Measurements from ENCODE around the gene TEDC1.

TEDC1 gene

DNA sequence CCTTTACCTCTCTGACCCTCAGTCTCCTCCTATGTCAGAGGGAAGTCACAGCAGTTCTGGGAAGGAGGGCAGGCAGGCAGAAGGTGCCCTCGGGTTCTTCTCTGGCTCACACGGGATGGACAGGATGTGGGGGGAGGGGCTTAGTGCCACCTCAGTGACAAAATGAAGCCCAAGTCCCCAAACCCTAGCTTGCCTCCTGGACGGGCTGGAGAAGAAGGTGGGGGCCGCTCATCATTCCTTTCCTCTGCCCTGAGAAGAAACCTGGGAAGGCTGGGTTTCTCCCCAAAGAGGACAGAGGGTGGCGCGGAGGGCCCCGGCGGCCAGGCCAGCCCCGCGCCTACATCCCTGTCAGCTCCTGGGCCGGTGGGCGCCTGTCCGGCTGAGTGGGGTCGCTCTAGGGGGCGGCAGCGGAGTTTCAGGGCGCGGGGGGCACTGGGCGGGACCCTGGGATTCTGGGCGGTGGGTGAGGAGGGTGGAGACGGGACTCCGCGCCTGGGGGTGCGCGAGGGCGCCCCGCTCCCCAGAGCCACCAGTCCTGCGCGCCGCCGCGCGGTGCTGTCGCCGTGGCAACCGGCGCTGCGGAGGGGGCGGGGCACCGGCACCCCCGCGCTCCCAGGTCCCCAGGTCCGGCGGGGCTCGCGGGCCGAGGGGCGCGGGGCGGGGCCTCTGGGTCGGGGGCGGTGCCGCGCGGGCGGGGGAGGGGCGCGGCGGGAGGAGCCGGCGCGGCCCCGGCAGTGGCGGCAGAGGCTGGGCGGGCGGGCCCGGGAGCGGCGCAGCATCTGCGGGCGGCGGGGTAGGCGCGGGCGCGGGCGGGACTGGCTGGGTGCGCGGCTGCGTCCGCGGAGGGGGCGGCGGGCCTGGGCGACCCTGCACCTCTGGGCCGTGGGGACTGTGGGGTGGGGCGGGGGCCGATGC, 35.1 kb downstream of the TEDC1 start, which contains the start of gene TMEM121:
TSS of gene TMEM121 (plus strand) at position 723 of the 915 bp plus-strand sequence. CDS start 2,252 bp downstream, outside the sequence.
- DNase-seq (ENCODE audit: low read depth in 2 of 2) = no peak

DNA sequence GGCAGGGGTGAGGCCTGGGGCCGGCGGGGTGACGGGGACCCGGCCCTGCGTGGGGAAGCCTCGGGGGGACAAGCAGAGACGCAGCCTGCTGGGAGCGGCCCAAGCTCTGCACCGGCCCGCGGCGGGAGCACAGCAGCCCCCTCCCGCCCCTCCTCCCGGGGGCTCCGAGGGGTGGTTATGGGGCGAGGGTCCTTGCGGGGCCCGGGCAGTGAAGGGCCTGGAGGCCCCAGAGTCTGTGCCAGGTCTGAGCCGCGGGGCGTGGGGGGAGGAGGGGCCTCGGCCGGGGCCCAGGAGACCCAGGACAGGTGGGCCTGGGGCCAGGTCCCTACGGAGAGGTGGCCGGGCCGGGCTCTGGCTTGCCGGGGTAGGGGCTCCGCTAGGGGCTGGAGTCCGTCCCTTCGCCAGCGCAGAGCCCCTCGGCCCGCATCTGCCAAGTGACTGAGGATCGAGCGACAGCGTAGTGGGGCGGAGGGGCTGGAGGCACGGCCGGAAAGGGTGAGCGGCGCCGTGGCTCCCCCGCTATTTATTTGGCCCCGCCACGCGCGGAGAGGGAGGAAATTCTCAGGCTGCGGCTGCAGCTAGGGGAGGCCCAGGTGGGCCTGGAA, 35.8 kb downstream of the TEDC1 start:
- no peak for DNase-seq (ENCODE audit: low read depth in 2 of 2)

DNA sequence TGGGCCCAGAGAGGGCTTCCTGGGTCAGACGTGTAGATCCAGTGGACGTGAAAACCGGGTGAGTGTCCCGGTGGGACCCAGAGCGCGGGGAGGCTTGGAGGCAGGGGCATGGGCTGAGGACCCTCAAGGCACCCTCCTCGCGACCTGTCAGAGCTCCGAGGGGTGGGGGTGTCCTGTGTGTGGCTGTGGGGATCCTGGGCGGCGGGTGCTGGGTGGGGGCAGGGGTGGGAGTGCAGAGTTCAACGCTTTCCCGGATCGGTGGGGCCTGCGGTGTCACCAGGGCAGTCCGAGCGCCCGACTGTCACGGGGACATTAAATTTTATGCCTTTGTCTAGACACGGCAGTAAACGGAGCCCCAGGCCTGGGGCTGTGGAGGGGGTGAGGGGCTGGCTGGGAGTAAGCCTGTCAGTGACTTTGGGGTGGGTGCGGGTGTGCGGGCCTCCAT, 36.4 kb downstream of the TEDC1 start:
- no peak for DNase-seq (ENCODE audit: low read depth in 2 of 2)

DNA sequence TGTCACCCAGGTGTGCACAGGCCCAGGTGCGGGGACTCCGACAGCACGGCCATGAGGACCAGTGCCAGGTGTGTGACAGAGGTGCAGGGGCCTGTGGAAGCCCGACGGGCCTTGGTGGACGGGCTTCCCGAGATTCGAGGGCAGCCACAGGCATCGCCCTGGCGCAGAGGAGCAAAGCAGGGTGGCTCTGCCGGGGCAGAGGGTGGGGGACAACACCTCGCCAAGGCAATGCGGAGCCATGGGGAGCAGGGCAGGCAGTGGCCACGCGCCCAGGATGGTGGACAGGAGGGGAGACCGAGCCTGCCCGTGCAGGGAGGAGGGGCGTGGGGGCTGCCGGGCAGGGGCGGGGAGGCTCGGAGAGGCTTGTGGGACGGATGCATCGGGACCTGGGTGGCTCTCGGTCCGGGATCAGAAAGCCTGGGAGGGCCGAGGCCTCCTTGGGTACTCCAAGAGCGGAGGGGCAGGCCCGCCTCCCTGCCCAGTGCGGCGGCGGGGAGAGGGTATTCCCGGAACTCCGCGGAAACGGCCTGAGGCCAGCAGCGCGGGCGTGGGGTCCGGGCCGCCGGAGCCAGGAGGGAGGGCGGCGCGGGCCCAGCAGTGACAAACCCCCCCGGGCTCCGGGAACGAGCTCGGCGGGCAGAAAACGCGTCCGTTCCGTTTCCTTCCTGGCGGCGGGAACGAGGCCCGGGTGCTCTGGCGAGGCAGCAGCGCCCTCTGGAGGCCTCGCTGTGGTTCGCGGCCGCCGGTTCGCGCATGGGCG, 37.0 kb downstream of the TEDC1 start:
- DNase-seq (ENCODE audit: low read depth in 2 of 2) = peak; percentile 70 to 75

GRCh38 chr14:105528586-105529318, 37.7 kb downstream of the TEDC1 start:
- no peak for DNase-seq (ENCODE audit: low read depth in 2 of 2)

GRCh38 chr14:105529319-105529568, 38.2 kb downstream of the TEDC1 start:
- DNase-seq (ENCODE audit: low read depth in 2 of 2) = no peak

GRCh38 chr14:105529569-105530284, 38.7 kb downstream of the TEDC1 start:
- DNase-seq (ENCODE audit: low read depth in 2 of 2) = peak in 1 of 2 experiments; percentile 36

GRCh38 chr14:105530285-105531087, 39.4 kb downstream of the TEDC1 start:
- DNase-seq (ENCODE audit: low read depth in 2 of 2) = no peak

- DNase-seq (ENCODE audit: low read depth in 2 of 2) = no peak
Observed at GRCh38 chr14:105531088-105531893, 40.2 kb downstream of the TEDC1 start.

- DNase-seq (ENCODE audit: low read depth in 2 of 2) = no peak
Observed at GRCh38 chr14:105531894-105532623, 41.0 kb downstream of the TEDC1 start.

- DNase-seq (ENCODE audit: low read depth in 2 of 2) = no peak
Observed at GRCh38 chr14:105532735-105533141, 41.7 kb downstream of the TEDC1 start.

GRCh38 chr14:105533391-105533790, 42.3 kb downstream of the TEDC1 start:
- DNase-seq (ENCODE audit: low read depth in 2 of 2) = no peak

DNA sequence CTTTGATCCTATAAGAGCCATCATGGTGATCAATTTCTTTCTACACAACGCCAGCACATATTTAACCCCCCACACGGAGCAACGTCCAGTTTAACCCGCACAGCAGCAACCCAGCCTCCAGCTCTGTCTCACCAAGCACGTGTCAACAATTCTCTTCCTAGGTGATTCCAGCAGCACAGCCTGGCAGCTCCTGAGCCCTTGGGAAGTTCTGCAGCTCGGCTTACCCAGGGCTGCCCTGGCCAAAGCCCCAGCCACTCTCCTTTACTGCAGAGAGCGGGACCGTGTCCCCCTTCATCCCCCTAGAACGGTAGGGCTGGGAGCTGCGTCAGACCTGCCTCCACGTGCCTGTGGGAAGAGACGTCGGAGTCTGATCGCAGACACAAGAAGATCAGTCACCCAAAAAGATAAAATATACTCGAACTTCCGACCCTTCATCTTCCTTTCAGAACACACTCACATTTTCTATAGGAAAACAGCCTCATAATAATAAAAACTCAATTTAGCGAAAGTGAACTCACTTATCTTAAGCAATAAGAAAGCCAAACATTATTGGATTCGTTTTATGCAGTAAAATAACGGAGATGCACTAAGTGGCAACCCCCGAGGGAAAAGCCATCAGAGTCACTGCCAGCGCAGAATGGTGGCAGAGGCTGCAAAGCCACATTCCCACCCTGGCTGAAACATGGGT, 42.9 kb downstream of the TEDC1 start:
- DNase-seq (ENCODE audit: low read depth in 2 of 2) = no peak

DNA sequence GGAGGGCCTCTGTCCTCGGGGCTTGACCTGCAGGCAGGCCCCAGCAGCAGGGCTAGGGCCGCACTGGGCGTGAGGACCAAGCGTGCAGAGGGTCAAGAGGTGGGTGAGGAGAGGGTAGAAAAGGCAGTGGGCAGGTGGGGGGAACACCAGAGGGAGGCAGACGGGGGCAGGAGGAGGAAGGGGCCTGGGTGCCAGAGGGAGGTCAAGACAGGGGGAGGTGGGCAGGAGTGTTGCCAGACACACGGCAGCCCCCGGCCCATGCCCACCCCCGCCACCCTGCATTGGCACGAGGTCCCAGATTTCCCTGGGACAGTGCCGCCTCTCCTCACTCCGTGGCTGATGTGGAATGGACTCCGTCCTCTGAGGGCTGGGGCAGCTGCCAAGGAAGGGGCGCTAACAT, 43.5 kb downstream of the TEDC1 start:
- DNase-seq (ENCODE audit: low read depth in 2 of 2) = no peak

- no peak for DNase-seq (ENCODE audit: low read depth in 2 of 2)
Observed at GRCh38 chr14:105536051-105536450, 45.0 kb downstream of the TEDC1 start.

GRCh38 chr14:105536691-105537579, 45.9 kb downstream of the TEDC1 start:
- DNase-seq (ENCODE audit: low read depth in 2 of 2) = no peak

Data from stimulated activated CD4-positive, alpha-beta T cell treated with anti-CD3 and anti-CD28 coated beads, Interleukin-12 subunit alpha, Interleukin-12 subunit beta, amount 100 ng/mL, for 24 hours (primary cell).